ENCODE data around the gene SIRT2.

DNA sequence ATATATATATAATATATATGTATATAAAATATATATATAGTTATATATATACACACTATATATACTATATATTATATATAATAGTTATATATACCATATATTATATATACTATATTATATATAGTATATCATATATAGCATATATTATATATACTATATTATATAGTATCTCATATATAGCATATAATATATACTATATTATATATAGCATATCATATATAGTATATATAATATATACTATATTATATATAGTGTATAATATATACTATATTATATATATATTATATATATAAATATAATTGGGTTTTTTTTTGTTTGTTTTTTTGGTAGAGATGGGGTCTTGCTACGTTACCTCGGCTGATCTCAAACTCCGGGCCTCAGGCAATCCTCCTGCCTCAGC lies 38.0 kb downstream of the SIRT2 start:
- TF ChIP-seq POLR2A (IDR thresholded peaks at IDR 0.05) (no peak), POLR2AphosphoS5 (IDR thresholded peaks at IDR 0.05) (no peak), EP300 (IDR thresholded peaks at IDR 0.05) (no peak)
- TF ChIP-seq, protein P1, sequence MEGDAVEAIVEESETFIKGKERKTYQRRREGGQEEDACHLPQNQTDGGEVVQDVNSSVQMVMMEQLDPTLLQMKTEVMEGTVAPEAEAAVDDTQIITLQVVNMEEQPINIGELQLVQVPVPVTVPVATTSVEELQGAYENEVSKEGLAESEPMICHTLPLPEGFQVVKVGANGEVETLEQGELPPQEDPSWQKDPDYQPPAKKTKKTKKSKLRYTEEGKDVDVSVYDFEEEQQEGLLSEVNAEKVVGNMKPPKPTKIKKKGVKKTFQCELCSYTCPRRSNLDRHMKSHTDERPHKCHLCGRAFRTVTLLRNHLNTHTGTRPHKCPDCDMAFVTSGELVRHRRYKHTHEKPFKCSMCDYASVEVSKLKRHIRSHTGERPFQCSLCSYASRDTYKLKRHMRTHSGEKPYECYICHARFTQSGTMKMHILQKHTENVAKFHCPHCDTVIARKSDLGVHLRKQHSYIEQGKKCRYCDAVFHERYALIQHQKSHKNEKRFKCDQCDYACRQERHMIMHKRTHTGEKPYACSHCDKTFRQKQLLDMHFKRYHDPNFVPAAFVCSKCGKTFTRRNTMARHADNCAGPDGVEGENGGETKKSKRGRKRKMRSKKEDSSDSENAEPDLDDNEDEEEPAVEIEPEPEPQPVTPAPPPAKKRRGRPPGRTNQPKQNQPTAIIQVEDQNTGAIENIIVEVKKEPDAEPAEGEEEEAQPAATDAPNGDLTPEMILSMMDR (IDR thresholded peaks at IDR 0.05), result no peak
